Measurements from ENCODE around the gene AQP10.
A peak's percentile ranks its signal among the peaks of the same experiment; 100 is the strongest.
"Not testable (repeated sequence)": the region's sequence is repeated elsewhere in the genome, so short reads cannot be mapped to it uniquely, and the experiment has no call there.

AQP10 gene

GRCh38 chr1:154344977-154345837 is 24.3 kb downstream of the AQP10 start:
- DNase-seq (ENCODE audit: low read depth): peak; percentile 69

GRCh38 chr1:154346276-154346917 is 25.5 kb downstream of the AQP10 start:
- DNase-seq (ENCODE audit: low read depth): no peak

GRCh38 chr1:154347961-154348360 is 27.1 kb downstream of the AQP10 start:
- no peak for DNase-seq (ENCODE audit: low read depth)

GRCh38 chr1:154348429-154349076 is 27.7 kb downstream of the AQP10 start:
- DNase-seq (ENCODE audit: low read depth): no peak

- no peak for DNase-seq (ENCODE audit: low read depth)
Observed at GRCh38 chr1:154349121-154349520, 28.2 kb downstream of the AQP10 start.

- no peak for DNase-seq (ENCODE audit: low read depth)
Observed at GRCh38 chr1:154350383-154350782, 29.5 kb downstream of the AQP10 start.

GRCh38 chr1:154351363-154352068 is 30.6 kb downstream of the AQP10 start:
- DNase-seq (ENCODE audit: low read depth): no peak

- no peak for DNase-seq (ENCODE audit: low read depth)
Observed at GRCh38 chr1:154352245-154352580, 31.3 kb downstream of the AQP10 start.

- DNase-seq (ENCODE audit: low read depth): peak; percentile 39
Observed at GRCh38 chr1:154352581-154353459, 31.9 kb downstream of the AQP10 start.

- DNase-seq (ENCODE audit: low read depth): no peak
Observed at GRCh38 chr1:154353460-154353904, 32.6 kb downstream of the AQP10 start.

GRCh38 chr1:154353966-154354365 is 33.1 kb downstream of the AQP10 start:
- DNase-seq (ENCODE audit: low read depth): no peak

- DNase-seq (ENCODE audit: low read depth): no peak
Observed at GRCh38 chr1:154358519-154358918, 37.6 kb downstream of the AQP10 start.

GRCh38 chr1:154360288-154360687 is 39.4 kb downstream of the AQP10 start:
- no peak for DNase-seq (ENCODE audit: low read depth)

- DNase-seq (ENCODE audit: low read depth): not testable (repeated sequence)
Observed at GRCh38 chr1:154360881-154361280, 40.0 kb downstream of the AQP10 start.

GRCh38 chr1:154361357-154361756 is 40.5 kb downstream of the AQP10 start:
- DNase-seq (ENCODE audit: low read depth): no peak

- DNase-seq (ENCODE audit: low read depth): no peak
Observed at GRCh38 chr1:154371436-154371835, 50.5 kb downstream of the AQP10 start.

GRCh38 chr1:154373777-154374357 is 53.0 kb downstream of the AQP10 start:
- DNase-seq (ENCODE audit: low read depth): peak; percentile 23
